ENCODE measurements around the gene HOXB9. TPM values are rescaled to one million over a fixed set of nuclear protein-coding genes. Genes with fewer than 3 reads are reported as not detected.

Gene HOXB9
- total and polyA plus RNA-seq, 2 experiments from 2014 or later, result not detected

DNA sequence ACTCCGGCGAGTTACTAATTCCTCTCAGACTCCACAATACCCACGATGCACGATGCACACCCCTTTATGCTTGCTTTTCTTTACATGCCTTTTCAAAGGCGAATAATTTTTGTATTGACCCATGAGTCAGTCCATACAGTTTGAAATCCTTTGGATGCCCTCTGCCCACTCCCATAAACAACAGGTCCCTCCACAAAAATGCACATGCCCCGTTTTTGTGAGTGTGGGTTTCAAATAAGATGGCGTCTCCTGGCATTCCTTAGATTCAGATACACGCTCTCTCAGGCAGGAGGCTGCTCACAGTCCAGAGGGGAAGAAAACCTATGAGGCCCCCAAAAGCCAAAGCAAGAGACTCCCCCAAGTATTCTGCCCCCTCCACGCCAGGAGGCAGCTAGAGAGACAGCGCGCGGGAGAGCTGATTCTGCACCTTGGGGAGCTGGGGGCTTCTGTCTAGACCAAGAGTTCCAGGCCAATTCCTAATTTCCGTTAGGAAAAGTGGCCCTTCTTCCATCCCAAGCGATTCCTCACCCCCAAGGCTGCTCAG is 19.6 kb upstream of the HOXB9 start:
- no peaks in the 10 kb centered on the region for H3K9me2 ChIP-seq (ENCODE audit: insufficient read depth)
- no peak for TF ChIP-seq STAT1 (IDR thresholded peaks at IDR 0.05; ENCODE audit: unreplicated experiment)
- peak; percentile 81 for TF ChIP-seq EZH2 (IDR thresholded peaks at IDR 0.05; ENCODE audit: low read depth, unreplicated experiment)
- H2AFZ ChIP-seq, result peak overlapping the region; percentile 85; the same call in 1 of the 2 replicates
- H3K36me3 ChIP-seq (ENCODE audit: insufficient read depth), result no peaks in the 10 kb centered on the region; the same call in 1 of the 2 replicates
- H4K20me1 ChIP-seq (replicated peaks; ENCODE audit: insufficient read depth), result peaks cover 27% of the 10 kb centered on the region
- H3K27me3 Mint-ChIP-seq (ENCODE audit: insufficient read depth, low read depth, poor library complexity), result peaks cover 99% of the 10 kb centered on the region
- no peaks in the 10 kb centered on the region for H3K79me2 ChIP-seq (replicated peaks; ENCODE audit: insufficient read depth)
- H3K36me3 Mint-ChIP-seq (ENCODE audit: low read depth), result no peaks in the 10 kb centered on the region; the same call in 2 of the 3 replicates
- H3K27ac Mint-ChIP-seq, result no peak overlapping the region
- no peaks in the 10 kb centered on the region; the same call in 2 of the 3 replicates for H3K9me3 Mint-ChIP-seq
- H3F3A ChIP-seq (replicated peaks; ENCODE audit: low read depth), result peaks cover 59% of the 10 kb centered on the region
- DNase-seq (ENCODE audit: low spot score), result no peak
- no peak for ATAC-seq
- peak overlapping the region; percentile 58 for H3K4me3 Mint-ChIP-seq
- H3K27ac ChIP-seq (ENCODE audit: low read depth), result no peak overlapping the region
- H3K4me3 ChIP-seq, result peak overlapping the region; percentile 54
- H3K4me1 ChIP-seq (ENCODE audit: insufficient read depth), result peaks cover 25% of the 10 kb centered on the region
- peaks cover 100% of the 10 kb centered on the region for H3K27me3 ChIP-seq (ENCODE audit: insufficient read depth)
- peak overlapping the region; percentile 87 for H3K4me2 ChIP-seq
- peaks cover 22% of the 10 kb centered on the region for H3K4me1 Mint-ChIP-seq

DNA sequence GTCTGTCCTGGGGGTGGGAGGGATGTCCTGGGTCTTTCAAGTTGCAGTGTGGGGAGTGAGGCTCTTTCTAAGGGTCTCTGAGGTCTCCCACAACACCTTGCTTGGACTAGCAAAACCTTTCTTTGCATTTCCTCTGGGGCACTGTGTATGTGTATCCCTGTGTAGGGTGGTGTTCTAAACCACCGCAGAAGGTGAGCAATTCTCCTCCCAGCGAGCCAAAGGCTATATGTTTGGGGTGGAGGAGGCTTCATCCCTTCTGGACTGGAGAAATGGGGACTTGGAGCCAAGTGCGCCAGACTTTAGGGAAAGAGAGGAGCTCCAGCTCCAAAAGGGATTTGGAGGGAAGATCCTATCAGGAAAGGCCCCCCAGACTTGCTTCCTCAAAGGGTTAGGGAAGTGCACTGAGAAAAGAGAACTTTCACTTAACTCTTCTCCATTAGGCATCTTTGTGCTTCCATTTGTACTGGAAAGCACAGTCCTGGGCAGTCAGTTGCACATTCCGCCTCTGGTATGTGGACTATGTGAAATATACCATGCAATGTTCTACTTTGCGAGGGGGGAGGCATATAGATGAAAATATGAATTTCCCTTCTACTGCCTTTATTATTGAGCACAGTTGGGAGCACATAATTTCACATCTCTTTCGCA is 18.9 kb upstream of the HOXB9 start:
- H3K27me3 ChIP-seq (ENCODE audit: insufficient read depth), result peaks cover 100% of the 10 kb centered on the region
- H3K4me3 ChIP-seq, result no peak overlapping the region
- H3K4me1 ChIP-seq (ENCODE audit: insufficient read depth), result peaks cover 25% of the 10 kb centered on the region
- no peaks in the 10 kb centered on the region for H3K9me2 ChIP-seq (ENCODE audit: insufficient read depth)
- no peak overlapping the region for H2AFZ ChIP-seq
- peaks cover 61% of the 10 kb centered on the region for H3F3A ChIP-seq (replicated peaks; ENCODE audit: low read depth)
- no peaks in the 10 kb centered on the region; the same call in 2 of the 3 replicates for H3K9me3 Mint-ChIP-seq
- DNase-seq (ENCODE audit: low spot score) (peak; percentile 3), ATAC-seq (no peak)
- H4K20me1 ChIP-seq (replicated peaks; ENCODE audit: insufficient read depth), result peaks cover 34% of the 10 kb centered on the region
- H3K79me2 ChIP-seq (replicated peaks; ENCODE audit: insufficient read depth), result no peaks in the 10 kb centered on the region
- H3K4me2 ChIP-seq, result no peak overlapping the region
- no peak overlapping the region; the same call in 2 of the 3 replicates for H3K4me3 Mint-ChIP-seq
- TF ChIP-seq, protein P1, sequence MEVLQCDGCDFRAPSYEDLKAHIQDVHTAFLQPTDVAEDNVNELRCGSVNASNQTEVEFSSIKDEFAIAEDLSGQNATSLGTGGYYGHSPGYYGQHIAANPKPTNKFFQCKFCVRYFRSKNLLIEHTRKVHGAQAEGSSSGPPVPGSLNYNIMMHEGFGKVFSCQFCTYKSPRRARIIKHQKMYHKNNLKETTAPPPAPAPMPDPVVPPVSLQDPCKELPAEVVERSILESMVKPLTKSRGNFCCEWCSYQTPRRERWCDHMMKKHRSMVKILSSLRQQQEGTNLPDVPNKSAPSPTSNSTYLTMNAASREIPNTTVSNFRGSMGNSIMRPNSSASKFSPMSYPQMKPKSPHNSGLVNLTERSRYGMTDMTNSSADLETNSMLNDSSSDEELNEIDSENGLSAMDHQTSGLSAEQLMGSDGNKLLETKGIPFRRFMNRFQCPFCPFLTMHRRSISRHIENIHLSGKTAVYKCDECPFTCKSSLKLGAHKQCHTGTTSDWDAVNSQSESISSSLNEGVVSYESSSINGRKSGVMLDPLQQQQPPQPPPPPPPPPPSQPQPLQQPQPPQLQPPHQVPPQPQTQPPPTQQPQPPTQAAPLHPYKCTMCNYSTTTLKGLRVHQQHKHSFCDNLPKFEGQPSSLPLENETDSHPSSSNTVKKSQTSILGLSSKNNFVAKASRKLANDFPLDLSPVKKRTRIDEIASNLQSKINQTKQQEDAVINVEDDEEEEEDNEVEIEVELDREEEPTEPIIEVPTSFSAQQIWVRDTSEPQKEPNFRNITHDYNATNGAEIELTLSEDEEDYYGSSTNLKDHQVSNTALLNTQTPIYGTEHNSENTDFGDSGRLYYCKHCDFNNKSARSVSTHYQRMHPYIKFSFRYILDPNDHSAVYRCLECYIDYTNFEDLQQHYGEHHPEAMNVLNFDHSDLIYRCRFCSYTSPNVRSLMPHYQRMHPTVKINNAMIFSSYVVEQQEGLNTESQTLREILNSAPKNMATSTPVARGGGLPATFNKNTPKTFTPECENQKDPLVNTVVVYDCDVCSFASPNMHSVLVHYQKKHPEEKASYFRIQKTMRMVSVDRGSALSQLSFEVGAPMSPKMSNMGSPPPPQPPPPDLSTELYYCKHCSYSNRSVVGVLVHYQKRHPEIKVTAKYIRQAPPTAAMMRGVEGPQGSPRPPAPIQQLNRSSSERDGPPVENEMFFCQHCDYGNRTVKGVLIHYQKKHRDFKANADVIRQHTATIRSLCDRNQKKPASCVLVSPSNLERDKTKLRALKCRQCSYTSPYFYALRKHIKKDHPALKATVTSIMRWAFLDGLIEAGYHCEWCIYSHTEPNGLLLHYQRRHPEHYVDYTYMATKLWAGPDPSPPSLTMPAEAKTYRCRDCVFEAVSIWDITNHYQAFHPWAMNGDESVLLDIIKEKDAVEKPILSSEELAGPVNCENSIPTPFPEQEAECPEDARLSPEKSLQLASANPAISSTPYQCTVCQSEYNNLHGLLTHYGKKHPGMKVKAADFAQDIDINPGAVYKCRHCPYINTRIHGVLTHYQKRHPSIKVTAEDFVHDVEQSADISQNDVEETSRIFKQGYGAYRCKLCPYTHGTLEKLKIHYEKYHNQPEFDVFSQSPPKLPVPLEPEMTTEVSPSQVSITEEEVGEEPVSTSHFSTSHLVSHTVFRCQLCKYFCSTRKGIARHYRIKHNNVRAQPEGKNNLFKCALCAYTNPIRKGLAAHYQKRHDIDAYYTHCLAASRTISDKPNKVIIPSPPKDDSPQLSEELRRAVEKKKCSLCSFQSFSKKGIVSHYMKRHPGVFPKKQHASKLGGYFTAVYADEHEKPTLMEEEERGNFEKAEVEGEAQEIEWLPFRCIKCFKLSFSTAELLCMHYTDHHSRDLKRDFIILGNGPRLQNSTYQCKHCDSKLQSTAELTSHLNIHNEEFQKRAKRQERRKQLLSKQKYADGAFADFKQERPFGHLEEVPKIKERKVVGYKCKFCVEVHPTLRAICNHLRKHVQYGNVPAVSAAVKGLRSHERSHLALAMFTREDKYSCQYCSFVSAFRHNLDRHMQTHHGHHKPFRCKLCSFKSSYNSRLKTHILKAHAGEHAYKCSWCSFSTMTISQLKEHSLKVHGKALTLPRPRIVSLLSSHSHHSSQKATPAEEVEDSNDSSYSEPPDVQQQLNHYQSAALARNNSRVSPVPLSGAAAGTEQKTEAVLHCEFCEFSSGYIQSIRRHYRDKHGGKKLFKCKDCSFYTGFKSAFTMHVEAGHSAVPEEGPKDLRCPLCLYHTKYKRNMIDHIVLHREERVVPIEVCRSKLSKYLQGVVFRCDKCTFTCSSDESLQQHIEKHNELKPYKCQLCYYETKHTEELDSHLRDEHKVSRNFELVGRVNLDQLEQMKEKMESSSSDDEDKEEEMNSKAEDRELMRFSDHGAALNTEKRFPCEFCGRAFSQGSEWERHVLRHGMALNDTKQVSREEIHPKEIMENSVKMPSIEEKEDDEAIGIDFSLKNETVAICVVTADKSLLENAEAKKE (CRISPR knock-in tag; IDR thresholded peaks at IDR 0.05), result no peak
- TF ChIP-seq POLR2AphosphoS5 (IDR thresholded peaks at IDR 0.05; ENCODE audit: low read depth), result no peak
- no peak for TF ChIP-seq ZNF114 (CRISPR knock-in tag; IDR thresholded peaks at IDR 0.05)
- TF ChIP-seq EZH2phosphoT487 (IDR thresholded peaks at IDR 0.05; ENCODE audit: unreplicated experiment), result no peak
- TF ChIP-seq JUNB (IDR thresholded peaks at IDR 0.05; ENCODE audit: unreplicated experiment), result no peak
- peak; percentile 20 for TF ChIP-seq EZH2 (IDR thresholded peaks at IDR 0.05; ENCODE audit: low read depth, unreplicated experiment)
- H3K4me1 Mint-ChIP-seq, result peaks cover 22% of the 10 kb centered on the region
- no peaks in the 10 kb centered on the region; the same call in 1 of the 2 replicates for H3K36me3 ChIP-seq (ENCODE audit: insufficient read depth)
- H3K27ac Mint-ChIP-seq, result no peak overlapping the region
- peaks cover 100% of the 10 kb centered on the region for H3K27me3 Mint-ChIP-seq (ENCODE audit: insufficient read depth, low read depth, poor library complexity)
- H3K27ac ChIP-seq (ENCODE audit: low read depth), result no peak overlapping the region
- no peaks in the 10 kb centered on the region; the same call in 2 of the 3 replicates for H3K36me3 Mint-ChIP-seq (ENCODE audit: low read depth)
